ENCODE data around the gene A4GALT. TPM values are rescaled to one million over a fixed set of nuclear protein-coding genes. Genes with fewer than 3 reads are reported as not detected.

A4GALT gene
- total and polyA plus RNA-seq, 2 of the 13 experiments (the other 11 are each of a cell fraction or from before 2014, with no cell fraction given) = 0.09 to 1.1 TPM

DNA sequence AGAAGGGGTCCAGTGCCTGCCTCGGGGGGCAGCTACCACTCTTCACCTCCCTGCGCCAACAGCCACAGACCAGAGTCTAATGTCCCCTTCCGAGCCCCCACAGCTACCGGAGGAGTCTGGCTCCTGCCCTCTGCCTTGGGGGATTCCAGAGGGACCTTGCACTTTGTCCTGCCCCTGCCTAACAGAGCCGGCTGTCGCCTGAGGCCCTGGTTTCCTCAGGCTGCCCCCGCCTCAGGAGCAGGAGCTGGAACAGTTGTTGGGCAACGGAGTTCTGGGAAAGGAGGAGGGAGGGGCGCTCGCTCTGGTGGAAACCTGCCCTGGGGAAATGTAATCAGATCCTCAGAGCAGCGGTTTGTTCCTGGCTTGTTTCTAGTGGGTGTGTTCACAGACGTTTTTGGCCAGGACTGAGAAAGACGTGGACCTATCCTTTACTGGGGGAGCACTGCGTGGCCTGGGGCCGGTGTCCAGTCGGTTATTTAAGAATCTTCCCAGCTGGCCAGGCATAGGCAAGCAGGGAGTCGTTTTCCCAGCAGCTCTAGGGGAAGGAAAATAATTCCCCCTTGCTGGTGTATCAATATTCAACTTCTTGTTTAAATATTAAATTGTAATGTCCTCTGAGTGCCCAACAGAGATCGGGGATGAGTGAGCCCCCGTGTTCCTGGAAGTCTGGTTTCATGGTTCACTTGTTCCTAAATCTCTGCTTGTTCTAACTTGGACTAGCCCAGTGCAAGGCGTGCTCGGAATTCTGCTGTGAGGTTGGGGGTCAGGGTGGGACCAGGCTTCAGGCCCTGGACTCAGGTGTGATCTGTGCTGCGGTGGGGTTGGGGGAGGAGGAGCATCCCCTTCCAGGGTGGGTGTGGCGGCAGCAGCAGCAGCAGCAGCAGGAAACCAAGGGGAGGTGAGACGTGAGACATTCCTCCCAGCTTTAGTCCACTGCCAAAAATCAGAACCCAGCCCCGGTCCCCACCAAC, 32.1 kb downstream of the A4GALT start (continued):
- TF ChIP-seq FOSL1 (CRISPR knock-in tag; IDR thresholded peaks at IDR 0.05; ENCODE audit: borderline replicate concordance) (no peak), SMAD9 (CRISPR knock-in tag; IDR thresholded peaks at IDR 0.05) (no peak), FOXA1 (IDR thresholded peaks at IDR 0.05) (no peak), FOXA1 (CRISPR knock-in tag; IDR thresholded peaks at IDR 0.05) (no peak), ZNF644 (CRISPR knock-in tag; IDR thresholded peaks at IDR 0.05; ENCODE audit: low read depth) (no peak), SMARCE1 (IDR thresholded peaks at IDR 0.05; ENCODE audit: borderline replicate concordance) (no peak), ZMYM3 (CRISPR knock-in tag; IDR thresholded peaks at IDR 0.05) (peak; percentile 83), ZNF703 (CRISPR knock-in tag; IDR thresholded peaks at IDR 0.05; ENCODE audit: borderline replicate concordance) (no peak), MEF2D (CRISPR knock-in tag; IDR thresholded peaks at IDR 0.05) (peak; percentile 64; the same call in 1 of the 2 replicates), ZNF709 (CRISPR knock-in tag; IDR thresholded peaks at IDR 0.05) (no peak), ZFY (CRISPR knock-in tag; IDR thresholded peaks at IDR 0.05) (peak; percentile 19; the same call in 1 of the 2 replicates), ZNF30 (CRISPR knock-in tag; IDR thresholded peaks at IDR 0.05) (no peak), ZNF143 (CRISPR knock-in tag; IDR thresholded peaks at IDR 0.05) (peak; percentile 55), HMG20A (CRISPR knock-in tag; IDR thresholded peaks at IDR 0.05; ENCODE audit: borderline replicate concordance) (peak; percentile 41; the same call in 1 of the 2 replicates)
- TF ChIP-seq, protein P1, sequence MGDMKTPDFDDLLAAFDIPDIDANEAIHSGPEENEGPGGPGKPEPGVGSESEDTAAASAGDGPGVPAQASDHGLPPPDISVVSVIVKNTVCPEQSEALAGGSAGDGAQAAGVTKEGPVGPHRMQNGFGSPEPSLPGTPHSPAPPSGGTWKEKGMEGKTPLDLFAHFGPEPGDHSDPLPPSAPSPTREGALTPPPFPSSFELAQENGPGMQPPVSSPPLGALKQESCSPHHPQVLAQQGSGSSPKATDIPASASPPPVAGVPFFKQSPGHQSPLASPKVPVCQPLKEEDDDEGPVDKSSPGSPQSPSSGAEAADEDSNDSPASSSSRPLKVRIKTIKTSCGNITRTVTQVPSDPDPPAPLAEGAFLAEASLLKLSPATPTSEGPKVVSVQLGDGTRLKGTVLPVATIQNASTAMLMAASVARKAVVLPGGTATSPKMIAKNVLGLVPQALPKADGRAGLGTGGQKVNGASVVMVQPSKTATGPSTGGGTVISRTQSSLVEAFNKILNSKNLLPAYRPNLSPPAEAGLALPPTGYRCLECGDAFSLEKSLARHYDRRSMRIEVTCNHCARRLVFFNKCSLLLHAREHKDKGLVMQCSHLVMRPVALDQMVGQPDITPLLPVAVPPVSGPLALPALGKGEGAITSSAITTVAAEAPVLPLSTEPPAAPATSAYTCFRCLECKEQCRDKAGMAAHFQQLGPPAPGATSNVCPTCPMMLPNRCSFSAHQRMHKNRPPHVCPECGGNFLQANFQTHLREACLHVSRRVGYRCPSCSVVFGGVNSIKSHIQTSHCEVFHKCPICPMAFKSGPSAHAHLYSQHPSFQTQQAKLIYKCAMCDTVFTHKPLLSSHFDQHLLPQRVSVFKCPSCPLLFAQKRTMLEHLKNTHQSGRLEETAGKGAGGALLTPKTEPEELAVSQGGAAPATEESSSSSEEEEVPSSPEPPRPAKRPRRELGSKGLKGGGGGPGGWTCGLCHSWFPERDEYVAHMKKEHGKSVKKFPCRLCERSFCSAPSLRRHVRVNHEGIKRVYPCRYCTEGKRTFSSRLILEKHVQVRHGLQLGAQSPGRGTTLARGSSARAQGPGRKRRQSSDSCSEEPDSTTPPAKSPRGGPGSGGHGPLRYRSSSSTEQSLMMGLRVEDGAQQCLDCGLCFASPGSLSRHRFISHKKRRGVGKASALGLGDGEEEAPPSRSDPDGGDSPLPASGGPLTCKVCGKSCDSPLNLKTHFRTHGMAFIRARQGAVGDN (CRISPR knock-in tag; IDR thresholded peaks at IDR 0.05) = peak; percentile 75
- TF ChIP-seq, protein P2, sequence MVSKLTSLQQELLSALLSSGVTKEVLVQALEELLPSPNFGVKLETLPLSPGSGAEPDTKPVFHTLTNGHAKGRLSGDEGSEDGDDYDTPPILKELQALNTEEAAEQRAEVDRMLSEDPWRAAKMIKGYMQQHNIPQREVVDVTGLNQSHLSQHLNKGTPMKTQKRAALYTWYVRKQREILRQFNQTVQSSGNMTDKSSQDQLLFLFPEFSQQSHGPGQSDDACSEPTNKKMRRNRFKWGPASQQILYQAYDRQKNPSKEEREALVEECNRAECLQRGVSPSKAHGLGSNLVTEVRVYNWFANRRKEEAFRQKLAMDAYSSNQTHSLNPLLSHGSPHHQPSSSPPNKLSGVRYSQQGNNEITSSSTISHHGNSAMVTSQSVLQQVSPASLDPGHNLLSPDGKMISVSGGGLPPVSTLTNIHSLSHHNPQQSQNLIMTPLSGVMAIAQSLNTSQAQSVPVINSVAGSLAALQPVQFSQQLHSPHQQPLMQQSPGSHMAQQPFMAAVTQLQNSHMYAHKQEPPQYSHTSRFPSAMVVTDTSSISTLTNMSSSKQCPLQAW (CRISPR knock-in tag; IDR thresholded peaks at IDR 0.05) = peak; percentile 43; the same call in 1 of the 2 replicates
- TF ChIP-seq, protein P3, sequence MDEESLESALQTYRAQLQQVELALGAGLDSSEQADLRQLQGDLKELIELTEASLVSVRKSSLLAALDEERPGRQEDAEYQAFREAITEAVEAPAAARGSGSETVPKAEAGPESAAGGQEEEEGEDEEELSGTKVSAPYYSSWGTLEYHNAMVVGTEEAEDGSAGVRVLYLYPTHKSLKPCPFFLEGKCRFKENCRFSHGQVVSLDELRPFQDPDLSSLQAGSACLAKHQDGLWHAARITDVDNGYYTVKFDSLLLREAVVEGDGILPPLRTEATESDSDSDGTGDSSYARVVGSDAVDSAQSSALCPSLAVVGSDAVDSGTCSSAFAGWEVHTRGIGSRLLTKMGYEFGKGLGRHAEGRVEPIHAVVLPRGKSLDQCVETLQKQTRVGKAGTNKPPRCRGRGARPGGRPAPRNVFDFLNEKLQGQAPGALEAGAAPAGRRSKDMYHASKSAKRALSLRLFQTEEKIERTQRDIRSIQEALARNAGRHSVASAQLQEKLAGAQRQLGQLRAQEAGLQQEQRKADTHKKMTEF (CRISPR knock-in tag; IDR thresholded peaks at IDR 0.05) = peak; percentile 42; the same call in 1 of the 2 replicates
- TF ChIP-seq, protein P4, sequence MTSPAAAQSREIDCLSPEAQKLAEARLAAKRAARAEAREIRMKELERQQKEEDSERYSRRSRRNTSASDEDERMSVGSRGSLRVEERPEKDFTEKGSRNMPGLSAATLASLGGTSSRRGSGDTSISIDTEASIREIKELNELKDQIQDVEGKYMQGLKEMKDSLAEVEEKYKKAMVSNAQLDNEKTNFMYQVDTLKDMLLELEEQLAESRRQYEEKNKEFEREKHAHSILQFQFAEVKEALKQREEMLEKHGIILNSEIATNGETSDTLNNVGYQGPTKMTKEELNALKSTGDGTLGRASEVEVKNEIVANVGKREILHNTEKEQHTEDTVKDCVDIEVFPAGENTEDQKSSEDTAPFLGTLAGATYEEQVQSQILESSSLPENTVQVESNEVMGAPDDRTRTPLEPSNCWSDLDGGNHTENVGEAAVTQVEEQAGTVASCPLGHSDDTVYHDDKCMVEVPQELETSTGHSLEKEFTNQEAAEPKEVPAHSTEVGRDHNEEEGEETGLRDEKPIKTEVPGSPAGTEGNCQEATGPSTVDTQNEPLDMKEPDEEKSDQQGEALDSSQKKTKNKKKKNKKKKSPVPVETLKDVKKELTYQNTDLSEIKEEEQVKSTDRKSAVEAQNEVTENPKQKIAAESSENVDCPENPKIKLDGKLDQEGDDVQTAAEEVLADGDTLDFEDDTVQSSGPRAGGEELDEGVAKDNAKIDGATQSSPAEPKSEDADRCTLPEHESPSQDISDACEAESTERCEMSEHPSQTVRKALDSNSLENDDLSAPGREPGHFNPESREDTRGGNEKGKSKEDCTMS (CRISPR knock-in tag; conservative IDR thresholded peaks at IDR 0.05) = no peak

All from HepG2 (cell line).